Glomerular endothelial cell (primary cell): ENCODE results near the gene DNAJC12. TPM values are rescaled to one million over a fixed set of nuclear protein-coding genes. Genes with fewer than 3 reads are reported as not detected.
A peak's percentile ranks its signal among the peaks of the same experiment; 100 is the strongest.
"Not testable (repeated sequence)": the region's sequence is repeated elsewhere in the genome, so short reads cannot be mapped to it uniquely, and the experiment has no call there.

ENCODE experiments used
- DNase-seq: peaks from one replicate; pipeline ENCODE4 v3.0.0-alpha.2; 2011; ENCODE audit warnings: low read depth, low spot score; ENCODE audit errors: extremely low read depth
- total RNA-seq: library from RNA; depleted of rRNA; stranded (reverse); fragments of >200 nt; gene quantifications from 2 replicates; pipeline ENCODE4 v1.2.3, GENCODE V29; 2015

Gene DNAJC12
- 1.9 and 2.0 TPM in 2 replicates for total RNA-seq

- DNase-seq = no peak
Observed at GRCh38 chr10:67837541-67838314, at the start of gene DNAJC12. DNAJC12 (minus strand) TSS chr10:67838188; CDS start chr10:67838011, 177 bp downstream.

DNA sequence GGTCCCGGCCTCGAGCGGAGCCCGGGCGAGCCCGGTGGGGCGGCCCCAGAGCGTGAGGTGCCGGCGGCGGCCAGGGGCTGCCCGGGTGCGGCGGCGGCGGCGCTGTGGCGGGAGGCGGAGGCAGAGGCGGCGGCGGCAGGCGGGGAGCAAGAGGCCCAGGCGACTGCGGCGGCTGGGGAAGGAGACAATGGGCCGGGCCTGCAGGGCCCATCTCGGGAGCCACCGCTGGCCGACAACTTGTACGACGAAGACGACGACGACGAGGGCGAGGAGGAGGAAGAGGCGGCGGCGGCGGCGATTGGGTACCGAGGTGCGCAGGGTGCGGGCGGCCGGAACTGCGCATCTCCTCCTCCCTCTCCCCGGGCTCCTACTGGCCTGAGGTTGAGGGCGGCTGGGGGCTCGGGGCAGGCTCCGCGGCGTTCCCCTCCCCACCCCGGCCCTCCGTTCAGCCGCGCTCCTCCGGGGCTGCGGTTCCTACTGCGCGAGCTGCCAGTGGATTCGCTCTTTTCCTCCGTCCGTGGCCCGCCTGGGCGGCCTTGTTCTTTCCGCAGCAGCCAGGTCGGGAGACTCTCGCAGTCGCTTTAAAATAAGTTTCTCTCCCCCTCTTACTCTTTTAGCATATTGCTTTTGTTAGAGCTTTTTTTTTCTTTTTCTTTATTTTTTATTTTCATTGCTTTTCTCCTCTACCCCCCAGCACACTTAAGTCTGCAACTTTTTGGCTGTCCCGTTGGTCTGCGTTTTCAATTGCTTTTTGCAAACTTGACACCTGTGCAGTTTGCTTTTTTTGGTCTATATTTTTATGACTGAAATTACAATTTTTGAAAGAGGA is 47.1 kb upstream of the DNAJC12 start:
- DNase-seq = peak; percentile 5

DNA sequence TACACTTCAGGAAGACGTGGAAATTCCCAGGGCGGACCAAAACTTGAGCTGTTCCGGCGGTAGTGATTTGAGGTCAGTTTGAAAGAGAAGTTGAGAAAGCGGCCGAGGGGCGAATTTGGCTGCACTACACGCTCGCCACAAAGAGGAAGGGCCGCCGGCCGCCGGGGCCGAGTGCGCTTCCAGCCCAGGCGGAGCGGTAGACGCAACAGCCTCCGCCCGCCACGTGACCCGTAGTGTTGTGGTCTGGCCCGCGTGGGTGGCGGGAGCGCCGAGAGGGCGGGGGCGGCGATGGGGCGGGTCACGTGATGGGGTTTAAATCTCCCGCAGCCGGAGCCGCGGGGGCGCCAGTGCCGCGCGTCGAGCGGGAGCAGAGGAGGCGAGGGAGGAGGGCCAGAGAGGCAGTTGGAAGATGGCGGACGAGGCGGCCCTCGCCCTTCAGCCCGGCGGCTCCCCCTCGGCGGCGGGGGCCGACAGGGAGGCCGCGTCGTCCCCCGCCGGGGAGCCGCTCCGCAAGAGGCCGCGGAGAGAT is 46.4 kb upstream of the DNAJC12 start, which contains the start of gene SIRT1:
TSS of gene SIRT1 (plus strand) at position 344 of the 529 bp plus-strand sequence. CDS start at position 410, 66 bp downstream.
- peak; percentile 18 for DNase-seq

GRCh38 chr10:67883710-67884312 is 45.8 kb upstream of the DNAJC12 start:
- no peak for DNase-seq

- no peak for DNase-seq
Observed at GRCh38 chr10:67878133-67878532, 40.1 kb upstream of the DNAJC12 start.

GRCh38 chr10:67877421-67877820 is 39.4 kb upstream of the DNAJC12 start:
- DNase-seq = not testable (repeated sequence)

GRCh38 chr10:67875340-67876238 is 37.6 kb upstream of the DNAJC12 start:
- DNase-seq = no peak

DNA sequence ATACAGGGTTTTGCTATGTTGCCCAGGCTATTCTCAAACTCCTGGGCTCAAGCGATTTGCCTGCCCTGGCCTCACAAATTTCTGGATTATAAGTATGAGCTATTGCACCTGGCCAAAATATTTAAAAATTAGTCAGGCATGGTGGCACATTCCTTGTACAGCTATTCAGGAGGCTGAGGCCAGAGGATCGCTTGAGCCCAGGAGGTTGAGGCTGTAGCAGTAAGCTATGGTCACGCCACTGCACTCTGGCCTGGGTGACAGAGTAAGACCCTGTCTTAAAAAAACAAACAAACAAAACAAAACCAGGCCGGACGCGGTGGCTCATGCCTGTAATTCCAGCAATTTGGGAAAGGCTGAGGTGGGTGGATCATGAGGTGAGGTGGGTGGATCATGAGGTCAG is 32.0 kb upstream of the DNAJC12 start:
- DNase-seq = no peak

DNA sequence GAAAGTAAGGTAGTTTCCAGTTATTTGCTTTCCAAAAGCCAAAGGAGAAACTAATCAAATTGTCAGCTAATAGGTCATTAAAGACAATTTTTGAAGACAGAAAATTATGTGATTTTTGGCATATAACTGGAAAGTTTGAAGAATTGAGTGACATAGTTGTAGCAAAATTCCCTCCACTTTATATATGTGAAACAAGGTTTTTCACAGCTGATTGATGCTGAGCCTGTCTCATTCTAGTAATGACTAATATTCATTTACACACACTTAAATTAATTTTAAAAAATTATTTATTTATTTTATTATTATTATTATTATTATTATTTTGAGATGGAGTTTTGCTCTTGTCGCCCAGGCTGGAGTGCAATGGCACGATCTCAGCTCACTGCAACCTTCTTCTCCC is 30.1 kb upstream of the DNAJC12 start:
- no peak for DNase-seq

DNA sequence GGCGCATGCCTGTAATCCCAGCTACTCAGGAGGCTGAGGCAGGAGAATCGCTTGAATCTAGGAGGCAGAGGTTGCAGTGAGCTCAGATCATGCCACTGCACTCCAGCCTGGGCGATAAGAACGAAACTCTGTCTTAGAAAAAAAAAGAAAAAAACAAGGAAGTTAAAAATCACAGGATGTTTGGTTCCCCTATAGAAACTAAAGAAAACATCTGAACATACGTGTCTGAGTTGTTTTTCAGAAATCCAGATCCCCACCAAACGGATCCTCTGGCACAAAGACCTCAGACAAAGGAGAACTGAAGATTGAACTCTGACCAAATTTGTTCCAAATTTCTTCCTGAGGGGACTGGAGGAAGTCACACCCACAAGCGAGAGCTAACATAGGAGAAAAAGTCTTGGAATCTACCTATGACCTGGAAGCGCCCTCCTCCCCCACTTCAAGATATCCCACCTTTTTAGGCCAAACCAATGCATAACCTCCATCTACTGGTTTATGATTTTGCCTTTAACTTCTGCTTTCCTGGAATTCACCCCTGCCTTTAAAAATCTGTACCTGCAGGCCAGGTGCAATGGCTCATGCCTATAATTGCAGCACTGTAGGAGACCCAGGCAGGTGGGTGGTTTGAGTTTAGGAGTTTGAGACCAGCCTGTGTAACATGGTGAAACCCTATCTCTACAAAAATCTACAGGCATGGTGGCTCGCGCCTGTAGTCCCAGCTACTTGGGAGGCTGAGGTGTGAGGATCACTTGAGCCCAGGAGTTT is 26.8 kb upstream of the DNAJC12 start:
- DNase-seq = no peak

DNA sequence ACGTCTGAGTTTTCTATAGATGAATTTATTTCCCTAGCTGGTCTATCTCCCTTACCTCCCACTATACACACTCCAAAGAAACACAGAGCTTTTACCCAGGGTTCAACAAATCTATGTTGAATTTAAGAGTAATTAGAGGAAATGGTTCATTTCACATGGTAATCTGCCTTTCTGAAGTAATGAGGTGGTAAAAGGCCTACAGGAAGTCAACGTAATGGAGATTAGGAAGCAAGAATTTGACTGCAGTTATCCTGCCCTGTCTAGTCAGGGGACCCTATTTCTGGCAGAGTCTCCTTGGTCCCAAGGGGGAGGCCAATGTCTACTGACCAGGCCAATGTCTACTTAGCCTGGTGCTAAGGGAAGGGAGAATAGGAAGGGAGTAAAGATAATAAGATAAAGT is 25.1 kb upstream of the DNAJC12 start:
- DNase-seq = no peak

- DNase-seq = no peak
Observed at GRCh38 chr10:67861750-67862432, 23.9 kb upstream of the DNAJC12 start.

DNA sequence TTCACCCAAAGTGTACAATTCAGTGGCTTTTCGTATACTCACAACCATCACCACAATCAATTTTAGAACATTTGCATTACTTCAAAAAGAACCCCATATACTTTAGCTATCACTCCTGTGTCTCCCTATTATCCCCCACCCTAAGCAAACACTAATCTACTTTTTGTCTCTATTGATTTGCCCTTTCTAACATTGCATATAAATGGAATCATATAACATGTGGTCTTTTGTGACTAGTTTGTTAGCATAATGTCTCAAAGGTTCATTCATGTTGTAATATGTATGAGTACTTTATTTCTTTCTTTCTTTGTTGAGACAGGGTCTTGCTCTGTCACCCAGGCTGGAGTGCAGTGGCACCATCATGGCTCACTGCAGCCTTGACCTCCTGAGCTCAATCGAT is 21.0 kb upstream of the DNAJC12 start:
- DNase-seq = no peak

GRCh38 chr10:67853512-67853911 is 15.5 kb upstream of the DNAJC12 start:
- no peak for DNase-seq

DNA sequence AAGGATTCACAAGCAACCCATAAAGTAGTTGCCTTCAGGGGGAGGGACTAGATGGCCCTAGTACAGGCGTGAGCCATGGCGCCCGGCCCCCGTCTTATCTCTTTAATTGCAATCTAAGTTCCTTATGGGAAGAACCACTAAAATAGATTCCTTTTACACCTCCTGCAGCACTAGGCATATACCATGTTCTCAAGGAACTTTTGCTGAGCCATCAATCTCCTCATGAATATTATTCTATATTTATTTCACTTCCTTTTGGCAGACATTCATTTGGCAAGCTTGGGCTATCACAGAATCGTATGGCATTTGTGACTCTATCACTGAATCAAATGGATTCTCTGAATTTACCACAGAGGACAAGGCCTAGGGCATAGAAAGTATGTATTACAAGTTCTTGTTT is 14.8 kb upstream of the DNAJC12 start:
- DNase-seq = no peak

- no peak for DNase-seq
Observed at GRCh38 chr10:67851186-67851585, 13.2 kb upstream of the DNAJC12 start.

DNA sequence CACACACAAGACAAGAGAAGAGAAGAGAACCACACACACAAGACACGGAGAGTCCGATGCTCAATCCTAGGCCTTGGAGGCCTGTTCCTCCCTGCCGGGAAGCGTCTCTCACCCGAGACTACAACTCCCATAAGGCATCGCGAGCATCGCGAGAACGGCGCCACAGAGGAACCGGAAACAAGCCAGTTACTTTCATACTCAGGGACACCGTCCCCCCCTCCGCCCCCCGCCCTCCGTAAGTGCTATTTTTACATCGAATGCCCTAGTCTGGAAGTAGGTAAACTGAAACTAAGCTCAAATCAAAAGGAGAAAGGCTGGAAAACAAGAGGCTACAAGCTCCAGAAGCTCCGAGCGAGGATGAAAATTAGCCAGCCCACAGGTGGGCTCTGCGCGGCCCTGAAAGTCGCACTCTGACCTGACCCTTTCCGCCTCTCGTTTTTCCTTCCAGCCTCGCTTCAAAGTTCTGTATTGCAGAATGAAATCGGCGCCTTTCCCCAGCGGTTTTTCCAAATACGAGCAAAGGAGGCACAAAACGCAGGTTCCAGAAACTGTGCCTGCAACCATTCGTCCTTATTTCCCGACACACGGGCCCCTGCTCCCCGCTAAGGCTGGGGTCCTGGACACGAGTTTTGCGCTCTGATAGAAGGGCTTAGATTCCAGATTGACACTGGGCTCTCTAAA is 11.5 kb upstream of the DNAJC12 start:
- peak; percentile 76 for DNase-seq

DNA sequence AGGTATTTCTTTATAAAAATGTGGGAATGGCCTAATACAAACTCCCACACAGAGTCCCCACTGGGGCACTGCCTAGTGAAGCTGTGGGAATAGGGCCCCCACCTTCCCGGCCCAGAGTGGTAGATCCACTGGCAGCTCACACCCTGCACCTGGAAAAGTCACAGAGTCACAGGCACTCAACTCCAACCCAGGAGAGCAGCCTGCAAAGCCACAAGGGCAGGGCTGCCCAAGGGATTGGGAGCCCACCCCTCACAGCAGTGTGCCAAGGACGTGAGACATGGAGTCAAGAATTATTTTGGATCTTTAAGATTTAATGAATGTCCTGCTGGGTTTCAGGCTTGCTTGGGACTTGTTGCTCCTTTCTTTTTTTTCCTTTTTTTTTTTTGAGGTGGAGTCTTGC is 5.3 kb upstream of the DNAJC12 start:
- DNase-seq = no peak
